ENCODE measurements around the gene CFAP251.
A peak's percentile ranks its signal among the peaks of the same experiment; 100 is the strongest.
"Not testable (repeated sequence)": the region's sequence is repeated elsewhere in the genome, so short reads cannot be mapped to it uniquely, and the experiment has no call there.

Gene CFAP251

GRCh38 chr12:121917950-121918678 lies at the start of gene CFAP251:
Gene CFAP251, plus strand, starts transcription at chr12:121918592. Its CDS starts 2,714 bp downstream, at chr12:121921306.
- DNase-seq (ENCODE audit: low read depth in 1 of 2, low spot score in 1 of 2): peak; percentile 85 to 93
- no peak for TF ChIP-seq JUND (IDR thresholded peaks at IDR 0.05; ENCODE audit: low read depth)
- in situ Hi-C loops (cut with HindIII; ENCODE audit: low pct_unique_long_range_greater_than_20kb, low sequenced_read_pairs): no loop called here

GRCh38 chr12:121869229-121869628 lies 49.2 kb upstream of the CFAP251 start:
- in situ Hi-C loops (cut with HindIII; ENCODE audit: low pct_unique_long_range_greater_than_20kb, low sequenced_read_pairs); DNase-seq (ENCODE audit: low read depth in 1 of 2, low spot score in 1 of 2): not testable (repeated sequence)

GRCh38 chr12:121871467-121871866 lies 46.9 kb upstream of the CFAP251 start:
- TF ChIP-seq JUND (IDR thresholded peaks at IDR 0.05; ENCODE audit: low read depth): no peak
- in situ Hi-C loops (cut with HindIII; ENCODE audit: low pct_unique_long_range_greater_than_20kb, low sequenced_read_pairs): no loop called here

GRCh38 chr12:121872546-121873215 lies 45.7 kb upstream of the CFAP251 start:
- in situ Hi-C loops (cut with HindIII; ENCODE audit: low pct_unique_long_range_greater_than_20kb, low sequenced_read_pairs): no loop called here
- no peak for TF ChIP-seq JUND (IDR thresholded peaks at IDR 0.05; ENCODE audit: low read depth)
- peak in 1 of 2 experiments; percentile 32 for DNase-seq (ENCODE audit: low read depth in 1 of 2, low spot score in 1 of 2)

More at GRCh38 chr12:121871467-121871866, 46.9 kb upstream of the CFAP251 start:
- DNase-seq (ENCODE audit: low read depth in 1 of 2, low spot score in 1 of 2): no peak

GRCh38 chr12:121873216-121873569 lies 45.2 kb upstream of the CFAP251 start:
- in situ Hi-C loops (cut with HindIII; ENCODE audit: low pct_unique_long_range_greater_than_20kb, low sequenced_read_pairs): no loop called here
- DNase-seq (ENCODE audit: low read depth in 1 of 2, low spot score in 1 of 2): no peak
- TF ChIP-seq JUND (IDR thresholded peaks at IDR 0.05; ENCODE audit: low read depth): no peak

- TF ChIP-seq JUND (IDR thresholded peaks at IDR 0.05; ENCODE audit: low read depth): no peak
- DNase-seq (ENCODE audit: low read depth in 1 of 2, low spot score in 1 of 2): no peak
- in situ Hi-C loops (cut with HindIII; ENCODE audit: low pct_unique_long_range_greater_than_20kb, low sequenced_read_pairs): no loop called here
These were observed 44.3 kb upstream of the CFAP251 start for GRCh38 chr12:121874071-121874470.

GRCh38 chr12:121875582-121875981 lies 42.8 kb upstream of the CFAP251 start:
- no peak for DNase-seq (ENCODE audit: low read depth in 1 of 2, low spot score in 1 of 2)
- in situ Hi-C loops (cut with HindIII; ENCODE audit: low pct_unique_long_range_greater_than_20kb, low sequenced_read_pairs): no loop called here
- no peak for TF ChIP-seq JUND (IDR thresholded peaks at IDR 0.05; ENCODE audit: low read depth)

GRCh38 chr12:121876080-121876447 lies 42.3 kb upstream of the CFAP251 start:
- in situ Hi-C loops (cut with HindIII; ENCODE audit: low pct_unique_long_range_greater_than_20kb, low sequenced_read_pairs); DNase-seq (ENCODE audit: low read depth in 1 of 2, low spot score in 1 of 2): not testable (repeated sequence)

GRCh38 chr12:121883315-121883660 lies 35.1 kb upstream of the CFAP251 start:
- no peak for TF ChIP-seq JUND (IDR thresholded peaks at IDR 0.05; ENCODE audit: low read depth)
- in situ Hi-C loops (cut with HindIII; ENCODE audit: low pct_unique_long_range_greater_than_20kb, low sequenced_read_pairs): no loop called here
- peak in 1 of 2 experiments; percentile 62 for DNase-seq (ENCODE audit: low read depth in 1 of 2, low spot score in 1 of 2)

- DNase-seq (ENCODE audit: low read depth in 1 of 2, low spot score in 1 of 2); in situ Hi-C loops (cut with HindIII; ENCODE audit: low pct_unique_long_range_greater_than_20kb, low sequenced_read_pairs): not testable (repeated sequence)
These were observed 33.3 kb upstream of the CFAP251 start for GRCh38 chr12:121885129-121885528.

- no peak for DNase-seq (ENCODE audit: low read depth in 1 of 2, low spot score in 1 of 2)
- in situ Hi-C loops (cut with HindIII; ENCODE audit: low pct_unique_long_range_greater_than_20kb, low sequenced_read_pairs): no loop called here
- no peak for TF ChIP-seq JUND (IDR thresholded peaks at IDR 0.05; ENCODE audit: low read depth)
These were observed 30.3 kb upstream of the CFAP251 start for GRCh38 chr12:121888083-121888477.

- in situ Hi-C loops (cut with HindIII; ENCODE audit: low pct_unique_long_range_greater_than_20kb, low sequenced_read_pairs): no loop called here
- peak; percentile 95 to 99 for DNase-seq (ENCODE audit: low read depth in 1 of 2, low spot score in 1 of 2)
- no peak for TF ChIP-seq JUND (IDR thresholded peaks at IDR 0.05; ENCODE audit: low read depth)
These were observed 29.7 kb upstream of the CFAP251 start, which contains the start of gene PSMD9 for GRCh38 chr12:121888478-121889273. Gene PSMD9, plus strand, starts transcription at chr12:121888790. Its CDS starts 67 bp downstream, at chr12:121888857.

GRCh38 chr12:121889274-121889624 lies 29.1 kb upstream of the CFAP251 start:
- DNase-seq (ENCODE audit: low read depth in 1 of 2, low spot score in 1 of 2): no peak
- in situ Hi-C loops (cut with HindIII; ENCODE audit: low pct_unique_long_range_greater_than_20kb, low sequenced_read_pairs): no loop called here
- no peak for TF ChIP-seq JUND (IDR thresholded peaks at IDR 0.05; ENCODE audit: low read depth)

- in situ Hi-C loops (cut with HindIII; ENCODE audit: low pct_unique_long_range_greater_than_20kb, low sequenced_read_pairs); DNase-seq (ENCODE audit: low read depth in 1 of 2, low spot score in 1 of 2): not testable (repeated sequence)
These were observed 28.7 kb upstream of the CFAP251 start for GRCh38 chr12:121889661-121890060.
